ENCODE measurements around the gene ZFHX3.

Gene ZFHX3

DNA sequence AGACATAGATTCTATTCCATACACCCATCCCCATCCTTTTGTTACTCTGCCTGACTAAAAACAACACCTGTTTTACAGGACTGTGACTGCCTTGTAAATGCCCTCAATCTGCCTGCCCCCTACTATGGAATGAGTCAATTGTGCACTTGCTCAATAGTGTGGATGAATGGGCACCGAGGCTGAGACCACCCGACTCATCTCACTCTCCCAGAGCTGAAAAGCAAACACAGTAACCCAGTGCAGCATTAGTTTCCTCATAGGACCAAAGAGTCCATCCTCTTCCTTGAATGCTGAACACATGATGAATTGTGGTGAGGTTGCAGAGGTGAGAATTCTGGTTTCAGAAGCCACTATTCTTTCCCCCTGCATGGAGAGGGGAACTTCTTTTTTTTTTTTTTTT is 233.7 kb downstream of the ZFHX3 start:
- DNase-seq = no peak

DNA sequence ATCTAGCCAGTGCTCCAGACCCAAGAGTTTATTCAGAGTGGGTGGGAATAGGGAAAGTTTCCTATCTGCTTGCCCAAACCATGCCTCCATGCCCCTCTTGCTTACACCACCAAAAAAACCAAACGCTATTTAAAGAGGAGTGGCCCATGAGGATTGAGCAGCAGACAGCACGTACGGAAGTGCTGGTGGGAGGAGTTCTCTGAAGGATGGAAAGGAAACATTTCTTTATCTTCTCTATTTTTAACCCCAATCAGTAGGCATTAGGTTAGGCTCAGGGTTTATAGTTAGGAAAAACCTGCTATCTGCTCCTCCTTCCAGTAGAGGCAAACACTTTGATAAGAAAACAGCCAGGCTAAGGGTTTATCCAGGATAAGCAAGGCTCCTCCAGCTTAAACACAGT is 235.3 kb downstream of the ZFHX3 start:
- DNase-seq = no peak

DNA sequence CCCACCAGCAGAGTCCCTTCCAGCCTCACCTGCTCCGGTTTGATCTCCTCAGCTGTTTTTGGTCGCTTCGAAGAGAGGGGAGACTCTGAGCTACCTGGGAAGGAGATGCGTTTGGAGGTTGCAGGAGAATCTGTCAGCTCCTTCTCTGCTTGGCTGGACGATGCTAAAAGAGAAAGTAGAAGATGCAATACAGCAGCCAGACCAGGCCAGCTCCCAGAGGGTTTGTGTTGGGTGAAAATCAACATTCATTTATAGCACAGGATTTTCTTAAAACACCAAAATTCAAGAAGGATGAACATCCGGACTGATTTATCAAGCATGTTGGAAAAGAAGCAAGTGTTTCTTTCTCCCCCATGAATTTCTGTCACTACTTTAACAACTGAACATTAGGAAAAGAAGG is 236.1 kb downstream of the ZFHX3 start:
- DNase-seq = no peak

DNA sequence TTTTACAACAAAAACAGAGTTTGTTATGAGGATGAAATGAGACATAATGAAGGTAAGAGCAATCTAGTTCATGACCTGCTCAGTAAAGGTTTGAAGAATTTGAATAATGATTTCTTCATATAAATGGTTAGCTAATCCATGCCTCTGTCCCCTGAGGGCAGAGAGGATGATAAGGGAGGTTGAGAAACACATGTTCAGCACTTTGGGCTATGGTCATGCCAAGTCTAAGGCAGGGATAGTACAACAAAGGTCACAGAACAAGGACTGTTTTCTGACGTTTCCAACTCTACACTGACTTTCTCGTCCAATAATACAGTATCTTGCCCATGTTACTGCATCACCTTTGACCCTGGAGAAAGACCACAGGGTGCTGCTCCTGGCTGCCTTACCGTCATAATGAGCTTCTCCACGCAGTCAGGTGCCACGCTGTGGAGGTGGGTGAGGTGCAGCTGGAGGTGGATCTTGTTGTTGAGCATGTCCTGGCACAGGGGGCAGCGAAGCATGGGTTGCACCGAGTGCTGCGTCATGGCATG is 236.7 kb downstream of the ZFHX3 start:
- no peak for DNase-seq

DNA sequence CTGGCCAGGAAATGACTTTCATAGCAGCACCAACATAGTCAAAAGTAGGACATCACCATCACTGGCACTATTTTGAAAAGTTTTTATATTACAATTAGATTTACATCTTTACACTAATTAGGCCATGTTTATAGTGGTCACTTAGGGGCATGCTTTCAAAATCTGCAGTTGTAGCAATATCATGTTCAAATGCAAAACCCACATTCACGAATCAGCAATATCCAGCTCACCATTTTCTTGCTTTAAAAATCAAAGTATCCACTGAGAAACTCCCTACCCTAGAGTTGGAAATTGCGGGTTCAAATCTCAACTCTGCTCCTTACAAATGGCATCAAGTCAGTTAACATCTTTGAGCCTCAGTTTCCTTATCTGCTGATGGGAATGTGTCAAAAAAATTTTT is 237.4 kb downstream of the ZFHX3 start:
- no peak for DNase-seq

DNA sequence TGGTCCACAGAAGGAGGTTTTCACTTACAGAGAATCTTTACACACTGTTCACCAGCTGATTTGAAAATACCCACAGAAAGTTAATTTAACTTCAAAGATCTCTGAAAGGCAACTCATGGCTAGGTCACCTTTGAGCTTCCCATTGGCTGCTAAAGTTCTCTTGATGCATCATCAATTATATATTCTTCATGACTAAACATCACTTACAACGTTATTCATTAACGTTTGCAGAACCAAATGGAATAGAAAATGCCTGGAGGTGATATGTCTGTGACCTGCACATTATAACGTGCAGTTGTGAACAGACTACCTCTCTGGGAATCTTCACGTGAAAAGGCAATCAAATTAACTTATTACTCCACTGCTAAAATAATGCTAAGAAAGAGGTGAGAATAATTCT is 238.5 kb downstream of the ZFHX3 start:
- DNase-seq = no peak

DNA sequence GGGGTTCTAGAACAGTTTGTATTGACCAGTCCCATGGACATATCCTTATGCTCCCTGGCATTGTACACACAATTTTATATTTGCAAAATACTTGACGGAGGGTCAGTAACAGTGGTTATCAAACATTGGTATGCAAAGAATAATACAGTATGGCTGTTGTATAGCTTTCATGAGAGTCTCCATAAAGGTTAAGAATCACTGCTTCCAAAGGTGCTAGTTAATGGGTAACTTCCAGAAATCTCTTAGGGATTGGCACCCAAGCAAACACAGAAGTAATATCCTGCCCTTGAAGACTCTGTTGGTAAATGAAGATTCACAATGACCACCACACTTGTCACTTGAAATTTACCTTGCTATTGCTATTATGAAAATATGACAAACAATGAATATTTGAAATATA is 239.2 kb downstream of the ZFHX3 start:
- DNase-seq = no peak

DNA sequence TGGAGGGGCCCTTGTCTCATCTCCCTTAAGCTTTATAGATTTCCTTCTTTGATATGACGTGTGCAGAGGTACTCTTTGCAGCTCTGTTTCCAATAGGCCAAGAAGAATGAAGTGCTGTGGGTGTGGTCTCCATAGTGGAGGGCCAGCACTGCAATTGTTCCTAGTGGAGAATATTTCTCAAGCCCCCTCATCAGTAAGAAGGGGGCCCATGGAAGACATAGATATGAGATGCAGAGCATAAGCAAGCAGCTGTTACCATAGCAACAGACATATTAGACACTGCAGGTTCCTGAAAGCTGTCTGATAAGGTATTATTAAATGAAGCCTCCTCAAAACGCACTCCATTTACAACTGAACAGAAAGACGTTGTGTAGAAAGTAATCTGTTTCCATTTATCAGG is 240.7 kb downstream of the ZFHX3 start:
- DNase-seq = no peak

DNA sequence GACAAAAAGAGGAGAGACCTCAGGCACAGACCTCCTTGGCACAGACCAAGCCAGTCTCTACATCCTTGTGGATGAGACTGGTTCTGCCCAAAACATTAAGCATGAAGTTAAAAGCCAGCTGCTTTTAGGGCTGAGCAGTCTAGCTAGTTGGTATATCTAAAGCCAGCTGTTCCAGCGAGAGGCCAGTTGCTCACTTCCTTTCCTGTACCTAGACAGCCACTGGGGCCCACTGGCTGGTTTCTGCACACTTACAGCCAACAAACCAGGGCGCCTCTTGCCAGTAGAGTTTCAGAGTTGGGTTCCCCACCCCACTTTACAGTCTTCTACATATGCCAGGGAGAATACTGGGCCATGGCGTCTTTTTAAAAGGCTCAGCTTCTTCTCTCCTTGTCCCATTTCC is 242.4 kb downstream of the ZFHX3 start:
- DNase-seq = no peak

DNA sequence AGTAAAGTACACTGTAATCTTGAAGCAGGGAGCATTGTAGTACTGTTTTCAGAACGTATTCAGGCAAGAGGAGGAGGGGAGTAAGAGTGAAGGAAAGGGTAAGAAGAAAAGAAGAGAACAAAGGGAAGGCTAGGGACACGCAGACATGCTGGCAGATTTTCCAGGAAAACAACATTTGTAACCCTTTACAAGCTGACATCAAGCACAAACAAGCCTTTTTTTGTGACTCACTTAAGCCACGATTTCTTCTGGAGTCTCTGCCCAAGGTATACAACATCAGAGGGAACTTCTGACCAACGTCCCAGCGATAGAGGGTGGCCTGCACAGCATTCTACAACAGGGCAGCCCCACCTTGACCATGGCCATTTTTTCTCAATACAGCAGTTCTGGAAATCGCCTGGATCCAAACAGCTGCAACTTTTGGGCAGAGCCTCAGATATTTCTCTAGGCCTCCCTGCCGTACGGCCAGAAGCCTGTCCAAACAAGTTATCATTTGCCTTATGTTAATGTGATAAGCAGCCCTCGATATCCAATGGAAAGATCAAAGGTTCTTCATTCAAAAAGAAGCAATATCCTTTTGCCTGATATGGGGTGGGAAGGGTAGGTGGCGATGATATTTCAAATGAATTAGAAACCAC is 247.3 kb downstream of the ZFHX3 start:
- DNase-seq = no peak

DNA sequence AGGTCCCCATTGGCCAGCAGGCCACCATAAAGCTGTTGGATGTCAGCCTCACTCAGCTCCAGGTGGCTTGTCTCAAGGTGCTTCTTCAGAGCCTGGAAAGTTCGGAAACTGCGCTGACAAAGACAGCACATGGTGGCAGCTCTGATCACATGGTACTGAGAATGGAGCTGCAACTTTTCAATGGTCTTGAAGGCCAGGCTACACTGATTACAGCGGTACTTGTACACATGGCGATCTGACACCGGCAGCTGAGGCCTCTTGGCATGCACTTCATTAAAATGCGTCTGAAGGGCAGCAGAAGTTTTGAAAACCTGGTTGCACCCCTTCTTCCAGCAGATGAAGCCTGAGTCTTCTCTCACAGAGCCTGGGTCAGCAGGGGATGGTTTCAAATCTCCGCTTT is 249.7 kb downstream of the ZFHX3 start:
- no peak for DNase-seq

DNA sequence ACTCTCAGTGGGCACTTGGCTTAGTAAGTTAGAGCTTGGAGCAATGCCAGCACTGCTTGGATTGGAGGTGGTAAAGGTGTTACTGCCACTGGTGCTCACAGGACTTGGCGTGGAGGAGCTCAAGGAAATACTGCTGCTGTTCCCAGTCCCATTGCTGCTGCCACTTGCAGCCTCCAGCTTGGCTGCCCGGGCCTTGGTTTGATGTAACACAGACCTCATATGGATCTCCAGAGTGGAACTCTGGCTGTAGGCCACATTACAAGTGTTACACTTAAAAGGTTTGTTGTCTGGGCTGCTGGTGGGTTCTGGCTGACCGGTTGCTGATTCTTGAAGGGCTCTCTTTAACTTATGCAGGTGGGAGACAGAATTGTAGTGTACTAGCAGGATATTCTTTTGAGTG is 250.3 kb downstream of the ZFHX3 start:
- no peak for DNase-seq

DNA sequence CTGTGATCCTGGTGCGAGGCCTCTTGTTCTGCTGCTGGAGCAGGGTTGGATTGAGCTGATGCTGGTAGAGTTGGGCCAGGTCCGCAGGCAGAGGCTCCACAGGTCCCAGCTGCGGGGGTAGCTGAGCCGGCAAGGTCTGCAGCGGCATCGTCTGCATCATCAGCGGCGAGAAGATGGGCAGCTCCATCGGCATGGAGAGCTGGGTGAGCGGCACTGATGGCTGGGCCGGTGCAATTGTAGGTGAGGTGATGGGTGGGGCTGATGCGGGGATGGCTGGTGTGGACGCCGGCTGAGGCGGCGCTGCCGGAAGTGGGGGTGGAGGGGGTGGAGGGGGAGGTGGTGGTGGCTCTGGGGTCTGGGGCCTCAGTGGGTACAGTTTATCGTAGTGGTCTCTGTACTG is 251.7 kb downstream of the ZFHX3 start:
- DNase-seq = no peak

DNA sequence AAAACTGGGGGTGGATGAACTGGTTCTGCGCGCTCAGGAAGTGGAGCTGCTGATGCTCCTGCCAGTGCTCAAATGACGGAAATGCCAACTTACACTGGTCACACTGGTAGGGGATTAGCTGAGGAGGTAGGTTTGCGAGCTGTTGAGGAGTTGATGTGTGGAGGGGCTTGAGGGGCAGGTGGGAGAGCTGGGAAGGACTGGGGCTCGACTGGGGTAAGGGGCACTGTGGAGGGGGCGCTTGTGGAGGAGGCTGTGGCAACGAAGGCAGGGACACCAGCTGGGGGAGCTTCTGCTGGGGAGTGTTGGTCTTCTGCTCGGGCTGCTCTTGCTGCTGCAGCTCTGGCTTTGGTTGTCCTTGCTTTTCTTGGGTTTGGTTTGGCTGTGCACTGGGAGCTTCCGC is 252.9 kb downstream of the ZFHX3 start:
- no peak for DNase-seq

DNA sequence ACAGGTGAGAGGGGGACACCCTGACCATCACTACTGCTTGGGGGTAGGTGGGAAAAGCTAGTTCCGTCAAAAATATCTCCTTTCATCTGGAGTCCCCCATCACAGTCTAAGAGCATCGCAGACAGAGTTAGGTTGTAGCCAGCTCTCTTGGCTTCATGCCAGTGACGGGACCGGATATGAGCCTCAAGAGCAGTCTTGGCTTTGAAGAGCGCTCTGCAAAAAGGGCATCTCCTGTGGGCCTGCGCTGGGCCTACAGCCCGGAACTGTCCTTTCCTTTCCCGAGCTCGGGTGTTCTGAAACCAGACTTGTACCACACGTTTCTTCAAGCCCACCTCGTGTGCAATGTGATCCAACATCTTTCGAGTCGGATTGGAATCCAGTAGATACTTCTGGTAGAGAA is 253.6 kb downstream of the ZFHX3 start:
- no peak for DNase-seq

DNA sequence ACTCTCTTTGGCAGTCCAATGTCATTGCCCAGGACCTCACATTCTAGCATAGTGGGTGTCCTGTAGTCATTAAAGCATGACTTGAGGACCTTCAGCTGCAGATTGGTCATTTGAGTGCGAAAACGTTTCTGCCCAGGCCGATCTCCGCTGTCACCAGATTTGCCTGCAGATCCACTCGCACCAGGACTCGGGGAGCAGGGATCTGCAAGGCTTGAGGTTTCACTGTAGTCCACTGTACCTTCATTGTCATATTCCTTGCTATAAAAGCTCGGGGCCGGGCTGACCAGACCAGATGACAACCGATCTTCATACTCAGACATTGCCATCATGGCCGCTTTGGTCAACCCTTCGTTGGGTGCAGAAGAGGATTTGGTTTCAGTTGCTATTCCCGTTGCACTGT is 254.2 kb downstream of the ZFHX3 start:
- no peak for DNase-seq

DNA sequence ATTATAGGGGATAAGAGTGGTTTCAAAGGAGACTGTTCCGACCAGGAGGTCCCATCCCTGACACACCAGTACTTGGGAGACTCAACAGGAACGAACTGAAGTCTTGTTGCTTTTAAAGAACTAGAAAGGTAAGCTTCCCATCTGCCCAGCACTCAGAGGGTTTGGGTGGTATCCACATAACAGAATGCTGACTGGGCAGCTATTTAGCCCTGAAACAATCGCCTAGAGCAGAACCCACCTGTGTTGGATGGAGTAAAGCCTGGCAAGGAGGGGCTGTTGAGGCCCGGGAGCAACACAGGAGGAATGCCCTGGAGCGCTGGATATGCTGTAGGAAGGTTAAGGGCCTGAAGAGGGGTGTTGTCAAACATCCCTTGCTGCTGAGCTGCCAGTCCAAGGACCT is 254.9 kb downstream of the ZFHX3 start:
- no peak for DNase-seq

DNA sequence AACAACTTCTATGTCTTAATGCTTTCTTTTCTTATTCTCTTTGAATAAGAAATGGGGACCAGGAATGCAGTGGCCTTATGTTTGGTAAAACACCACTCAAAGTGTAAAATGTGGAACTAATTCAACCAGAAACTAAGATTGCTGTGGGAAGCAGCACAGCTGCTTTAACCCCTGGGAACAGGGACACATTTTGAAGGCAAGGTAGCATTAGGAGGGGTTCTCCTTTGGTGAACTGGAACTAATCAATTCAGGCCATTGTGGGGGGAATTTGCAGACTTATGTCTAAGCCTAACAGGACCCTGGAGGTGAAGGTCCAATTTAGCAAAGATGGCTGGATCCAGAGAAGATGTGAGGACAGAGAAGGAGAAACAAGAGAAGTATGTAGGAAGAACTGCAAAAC is 256.1 kb downstream of the ZFHX3 start:
- DNase-seq = no peak

DNA sequence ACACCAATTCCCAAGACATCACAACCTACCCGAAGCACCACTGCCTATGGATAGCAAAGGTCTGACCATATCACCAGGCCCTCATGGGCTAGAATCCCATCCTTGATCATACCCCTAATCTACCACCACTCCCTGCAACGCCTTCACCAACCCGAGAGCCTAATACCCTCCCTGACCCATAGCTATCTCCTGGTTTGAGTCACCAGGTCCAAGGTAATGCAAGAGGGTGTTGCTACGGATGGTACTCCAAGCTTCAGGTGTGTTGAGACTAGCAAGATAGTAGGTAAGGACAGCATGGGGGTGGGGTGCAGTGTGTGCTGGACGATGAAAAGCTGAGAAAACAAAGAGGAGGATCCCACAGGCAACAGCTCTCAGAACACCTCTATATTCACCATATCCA is 258.0 kb downstream of the ZFHX3 start:
- DNase-seq = no peak

DNA sequence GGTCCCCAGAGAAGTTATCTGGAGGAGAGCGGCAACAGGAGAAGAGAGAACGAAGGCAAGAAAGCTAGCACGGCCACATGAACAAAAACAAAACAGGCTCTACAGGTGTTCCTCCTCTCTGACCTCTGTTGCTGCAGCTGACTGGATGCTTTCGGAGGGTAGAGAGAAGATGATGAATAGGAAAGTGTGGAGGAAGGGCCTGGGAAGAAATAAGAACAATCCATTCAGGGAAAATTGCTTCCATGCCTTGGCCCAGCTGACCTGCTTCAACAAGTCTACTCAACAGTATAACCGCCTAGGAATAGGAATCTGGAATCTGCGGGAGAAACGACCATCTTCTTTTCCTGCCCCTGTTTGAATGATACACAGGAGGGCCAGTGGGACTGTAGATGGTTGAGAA is 258.5 kb downstream of the ZFHX3 start:
- DNase-seq = no peak

DNA sequence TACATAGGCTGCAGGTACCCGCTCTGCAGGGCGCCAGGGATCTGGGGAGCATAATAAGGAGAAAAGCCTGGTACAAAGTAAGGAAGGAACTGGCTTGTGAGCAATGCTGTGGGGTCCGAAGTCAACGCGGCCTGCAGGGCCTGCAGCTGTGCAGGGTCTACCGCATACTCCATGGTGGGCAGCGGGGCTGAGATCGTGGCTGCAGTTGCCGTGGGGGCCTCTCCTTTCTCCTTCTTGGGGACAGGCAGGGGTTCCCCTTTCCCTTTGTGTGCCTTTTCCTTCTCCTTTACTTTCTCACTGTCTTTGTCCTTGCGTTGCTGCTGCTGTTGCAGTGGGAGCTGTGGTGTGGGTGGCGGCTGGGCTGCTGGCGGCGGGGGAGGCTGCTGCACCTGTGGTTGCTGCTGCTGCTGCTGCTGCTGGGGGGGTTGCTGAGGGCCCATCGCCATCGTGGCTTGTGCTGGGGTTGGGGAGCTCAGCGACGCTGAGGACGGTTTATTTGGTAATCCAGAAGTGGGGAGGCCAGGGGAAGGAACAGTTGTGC is 259.6 kb downstream of the ZFHX3 start:
- no peak for DNase-seq

DNA sequence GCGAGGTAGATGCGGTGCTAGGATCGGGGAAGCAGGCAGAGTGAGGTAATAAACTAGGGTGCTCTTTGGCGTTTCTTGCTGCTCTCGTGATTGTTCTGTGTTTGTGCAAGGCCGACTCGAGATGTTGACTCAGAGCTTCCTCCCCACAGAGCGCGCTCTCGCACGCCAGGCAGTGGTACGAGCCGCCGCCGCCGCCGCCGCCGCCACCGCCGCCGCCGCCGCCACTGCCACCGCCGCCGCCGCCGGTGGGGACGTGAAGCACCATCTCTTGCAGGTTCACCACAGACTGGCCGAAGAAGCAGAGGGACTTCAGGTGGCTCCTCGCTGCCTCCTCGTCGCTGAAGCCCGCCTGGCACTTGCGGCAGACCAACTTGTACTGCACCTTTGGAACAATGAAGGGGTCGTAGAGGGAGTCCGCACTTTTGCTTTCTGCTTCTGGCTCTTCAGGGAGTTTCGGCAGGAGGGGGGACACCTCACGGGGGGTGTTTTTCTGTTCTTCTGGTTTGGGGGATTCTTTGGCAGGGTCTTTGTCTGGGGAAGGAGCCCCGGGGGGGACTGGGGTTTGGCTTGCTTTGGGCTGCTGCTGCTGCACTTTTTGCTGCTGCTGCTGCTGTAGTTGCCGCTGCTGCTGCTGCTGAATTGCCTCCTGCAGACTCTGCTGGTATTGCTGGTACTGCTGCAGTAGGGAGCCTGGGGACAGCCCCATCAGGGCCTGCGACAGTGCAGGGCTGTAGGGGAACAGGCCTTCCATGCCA is 260.2 kb downstream of the ZFHX3 start:
- peak; percentile 22 for DNase-seq

DNA sequence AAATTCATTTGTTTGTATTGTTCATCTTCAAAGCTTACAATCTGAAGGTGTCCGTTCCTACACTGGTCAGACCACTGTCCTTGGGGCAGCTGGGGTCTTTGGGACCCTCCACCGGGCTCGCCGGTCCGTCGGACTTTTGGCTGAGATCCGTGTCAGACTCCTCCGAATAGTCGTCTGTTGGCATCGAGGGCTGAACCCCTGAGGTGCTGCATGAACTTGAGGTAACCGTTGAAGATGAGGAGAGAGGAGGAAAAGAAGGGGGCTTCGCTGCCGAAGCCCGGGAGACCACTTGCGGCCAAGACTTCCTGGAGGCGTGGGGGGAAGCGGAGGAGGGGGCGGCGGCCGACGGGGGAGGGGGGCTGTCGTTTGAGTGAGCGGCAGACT is 260.8 kb downstream of the ZFHX3 start:
- DNase-seq = no peak

DNA sequence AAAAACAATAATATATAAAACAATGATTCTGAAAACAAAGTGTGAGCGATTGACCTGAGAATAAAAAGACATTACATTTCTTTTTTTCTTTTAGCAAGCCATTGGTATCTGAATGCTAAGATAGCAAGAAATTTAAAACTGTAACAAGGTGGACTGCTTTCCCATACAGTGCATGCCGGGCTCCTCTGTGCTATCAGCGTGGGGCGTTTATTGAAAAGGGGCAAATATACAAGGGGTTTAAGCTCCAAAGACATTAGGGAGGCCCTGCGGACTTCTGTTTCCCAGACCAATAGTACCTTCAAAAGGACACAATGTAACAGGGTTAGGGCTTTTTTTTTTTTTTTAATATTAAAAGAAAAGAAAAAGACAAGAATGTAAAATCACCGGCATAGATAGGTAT is 261.3 kb downstream of the ZFHX3 start:
- DNase-seq = no peak

DNA sequence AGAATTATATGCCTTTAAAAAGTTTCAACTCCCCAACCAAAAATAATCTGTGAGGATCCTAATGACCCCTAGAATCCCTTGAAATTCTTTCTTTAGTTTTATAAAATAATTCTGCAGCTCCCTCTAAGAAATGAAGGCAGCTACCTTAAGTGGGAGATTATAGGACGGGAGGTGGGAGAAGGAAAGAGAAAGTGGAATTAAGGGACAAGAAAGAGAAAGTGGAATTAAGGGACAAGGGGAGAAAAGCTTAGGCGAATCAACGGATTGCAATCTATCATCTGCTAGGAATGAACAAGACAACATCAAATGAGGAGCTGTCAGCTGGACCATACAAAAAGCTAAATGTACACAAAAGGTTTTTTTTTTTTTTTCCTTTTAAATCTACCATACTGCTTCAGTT is 262.0 kb downstream of the ZFHX3 start:
- DNase-seq = no peak
